Measurements from ENCODE around the gene ETNPPL.

Gene ETNPPL

GRCh38 chr4:108696160-108696559, 66.7 kb downstream of the ETNPPL start:
- DNase-seq (ENCODE audit: low read depth, low spot score) = no peak

DNA sequence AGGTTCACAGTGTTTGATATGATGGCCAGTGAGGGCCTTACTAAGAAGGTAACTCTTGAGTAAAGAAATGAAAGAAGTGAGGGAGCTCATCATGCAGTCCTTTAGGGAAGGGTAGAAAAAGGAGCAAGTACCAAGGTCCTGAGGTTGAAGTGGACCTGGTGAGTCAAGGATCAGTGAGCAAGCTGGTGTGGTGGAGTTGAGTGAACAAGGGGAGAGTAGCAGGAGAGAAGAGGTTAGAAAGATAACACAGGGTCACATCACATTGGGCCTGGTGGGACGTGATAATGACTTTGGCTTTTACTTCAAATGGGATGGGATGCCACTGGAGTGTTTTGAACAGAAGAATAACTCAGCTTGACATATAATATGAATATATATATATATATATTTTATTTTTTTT, 67.8 kb downstream of the ETNPPL start:
- DNase-seq (ENCODE audit: low read depth, low spot score) = no peak

GRCh38 chr4:108694423-108694822, 68.4 kb downstream of the ETNPPL start:
- no peak for DNase-seq (ENCODE audit: low read depth, low spot score)

- DNase-seq (ENCODE audit: low read depth, low spot score) = no peak
Measured at GRCh38 chr4:108693819-108694218, 69.0 kb downstream of the ETNPPL start.

GRCh38 chr4:108693211-108693610, 69.6 kb downstream of the ETNPPL start:
- DNase-seq (ENCODE audit: low read depth, low spot score) = no peak

Data from activated naive CD8-positive, alpha-beta T cell treated with anti-CD3 and anti-CD28 coated beads, Interleukin-2, amount 50 U/mL, for 16 hours (primary cell).